Esophagus muscularis mucosa (tissue), 4 donors: ENCODE data around the gene TMEM47. TPM values are rescaled to one million over a fixed set of nuclear protein-coding genes. Genes with fewer than 3 reads are reported as not detected.

Source experiments
- DNase-seq: peaks from one replicate; pipeline ENCODE4 v3.0.0-alpha.2; 2017; ENCODE audit errors: extremely low spot score
- H3K27ac ChIP-seq, 4 donors: fragments of 200-600 bp; sonication (generic); replicated peaks in 1 of 4; 1 replicate in 3 of 4; 2 replicates in 1 of 4; pipeline ENCODE4 v1.5.1; 2016 to 2019; ENCODE audit warnings: mild to moderate bottlenecking in 1 of 4
- H3K27me3 ChIP-seq, 4 donors: fragments of 200-600 bp; sonication (generic); one replicate each; pipeline versions ENCODE4 v1.5.1 to v1.6.0; 2016 to 2019
- H3K36me3 ChIP-seq, 4 donors: fragments of 200-600 bp; sonication (generic); one replicate each; pipeline ENCODE4 v1.5.1; 2016 to 2019
- H3K4me1 ChIP-seq, 4 donors: fragments of 200-600 bp; sonication (generic); one replicate each; pipeline ENCODE4 v1.5.1; 2016 to 2019
- H3K4me3 ChIP-seq, 4 donors: fragments of 200-600 bp; sonication (generic); 1 replicate in 2 of 4; 2 replicates in 2 of 4; pipeline ENCODE4 v1.5.1; 2016 to 2019; ENCODE audit warnings: mild to moderate bottlenecking in 4 of 4, moderate library complexity in 1 of 4
- H3K9me3 ChIP-seq, 4 donors: fragments of 200-600 bp; sonication (generic); 1 replicate in 3 of 4; 2 replicates in 1 of 4; pipeline ENCODE4 v1.5.1; 2016 to 2019
- CTCF ChIP-seq, 3 experiments: fragments of 200-600 bp in 2 of 3; fragments of 450-650 bp in 1 of 3; sonication (generic) in 2 of 3; IDR thresholded peaks; one replicate each; pipeline ENCODE4 v1.5.1; 2017 to 2019; ENCODE audit warnings: antibody characterized with exemption in 3 of 3, mild to moderate bottlenecking in 2 of 3, moderate library complexity in 1 of 3
- EP300 ChIP-seq: sonication (generic); formaldehyde crosslinking; IDR thresholded peaks from one replicate; pipeline ENCODE4 v1.6.1; 2017; ENCODE audit warnings: antibody characterized with exemption
- POLR2A ChIP-seq: fragments of 450-650 bp; IDR thresholded peaks from one replicate; pipeline ENCODE4 v1.6.1; 2017; ENCODE audit warnings: antibody characterized with exemption, moderate library complexity, mild to moderate bottlenecking, low read depth
- POLR2AphosphoS5 ChIP-seq, 2 donors: sonication (generic); formaldehyde crosslinking; IDR thresholded peaks; one replicate each; pipeline ENCODE4 v1.6.1; 2017; ENCODE audit warnings: antibody characterized with exemption in 2 of 2
- WGBS: methylation state at CpG from one replicate; pipeline ENCODE4 v1.1.5; 2018; 5-methylcytosine and 5-hydroxymethylcytosine counted together
- intact Hi-C: fragments of 100-400 bp; cut with DNase I; formaldehyde crosslinking; loops from one replicate; pipeline ENCODE4 v1.15.1; 2023
- total RNA-seq, 4 donors: library from RNA; depleted of rRNA; stranded (reverse); fragments of >200 nt; gene quantifications; one replicate each; pipeline versions ENCODE4 v1.1.0 to v1.2.1, GENCODE V29; 2016

The TMEM47 gene
- total RNA-seq, 4 donors from 2014 or later: 124 to 261 (median 192) TPM

- Histone ChIP-seq H3K27ac (no peak overlapping the region), H3K9me3 (no peaks in the 10 kb centered on the region), H3K27me3 (no peaks in the 10 kb centered on the region), H3K36me3 (peaks cover 0 to 8% (median 0%) of the 10 kb centered on the region in 4 donors), H3K4me1 (peaks cover 0 to 32% (median 18%) of the 10 kb centered on the region in 4 donors), H3K4me3 (no peak overlapping the region)
- intact Hi-C loops: no loop called here
- 46% methylated on average over 3 of the region's 3 CpGs for WGBS
- no peak for DNase-seq
- no peak for TF ChIP-seq EP300
- TF ChIP-seq CTCF (IDR thresholded peaks at IDR 0.05): no peak
- TF ChIP-seq POLR2AphosphoS5 (IDR thresholded peaks at IDR 0.05): no peak
- TF ChIP-seq POLR2A: no peak
Measured at GRCh38 chrX:34631479-34632220, 25.4 kb downstream of the TMEM47 start.

GRCh38 chrX:34629572-34629971 is 27.5 kb downstream of the TMEM47 start:
- intact Hi-C loops: no loop called here
- Histone ChIP-seq H3K27me3 (no peaks in the 10 kb centered on the region), H3K27ac (no peak overlapping the region), H3K9me3 (no peaks in the 10 kb centered on the region), H3K4me1 (peaks cover 0 to 32% (median 17%) of the 10 kb centered on the region in 4 donors), H3K36me3 (peaks cover 0 to 8% (median 0%) of the 10 kb centered on the region in 4 donors), H3K4me3 (no peak overlapping the region)
- TF ChIP-seq CTCF (IDR thresholded peaks at IDR 0.05): no peak
- TF ChIP-seq POLR2AphosphoS5 (IDR thresholded peaks at IDR 0.05): no peak
- TF ChIP-seq POLR2A: no peak
- no peak for TF ChIP-seq EP300
- no peak for DNase-seq
- 60% methylated on average over 3 of the region's 3 CpGs for WGBS

GRCh38 chrX:34624416-34624815 is 32.7 kb downstream of the TMEM47 start:
- H3K9me3 ChIP-seq: no peaks in the 10 kb centered on the region
- WGBS: 32% methylated on average over 2 of the region's 2 CpGs
- TF ChIP-seq CTCF (IDR thresholded peaks at IDR 0.05): no peak
- no peak for TF ChIP-seq POLR2A
- no peak for DNase-seq
- intact Hi-C loops: no loop called here
- peaks cover 0 to 1% (median 0%) of the 10 kb centered on the region in 4 donors for H3K4me1 ChIP-seq
- H3K27me3 ChIP-seq: no peaks in the 10 kb centered on the region
- H3K36me3 ChIP-seq: peaks cover 0 to 1% (median 0%) of the 10 kb centered on the region in 4 donors
- no peak overlapping the region for H3K27ac ChIP-seq
- no peak overlapping the region for H3K4me3 ChIP-seq

- DNase-seq: no peak
- Histone ChIP-seq H3K4me3 (no peak overlapping the region), H3K27me3 (no peaks in the 10 kb centered on the region), H3K9me3 (no peaks in the 10 kb centered on the region), H3K36me3 (no peaks in the 10 kb centered on the region), H3K27ac (no peak overlapping the region), H3K4me1 (no peaks in the 10 kb centered on the region)
- 68% methylated on average over 2 of the region's 2 CpGs for WGBS
- TF ChIP-seq POLR2A: no peak
- no peak for TF ChIP-seq EP300
- TF ChIP-seq POLR2AphosphoS5 (IDR thresholded peaks at IDR 0.05): no peak
- TF ChIP-seq CTCF (IDR thresholded peaks at IDR 0.05): no peak
- intact Hi-C loops: no loop called here
Measured at GRCh38 chrX:34619920-34620319, 37.2 kb downstream of the TMEM47 start.

- intact Hi-C loops: no loop called here
- Histone ChIP-seq H3K4me3 (no peak overlapping the region), H3K4me1 (no peaks in the 10 kb centered on the region), H3K27me3 (no peaks in the 10 kb centered on the region), H3K27ac (no peak overlapping the region), H3K9me3 (no peaks in the 10 kb centered on the region), H3K36me3 (no peaks in the 10 kb centered on the region)
- 24% methylated on average over 4 of the region's 4 CpGs for WGBS
- TF ChIP-seq EP300 (no peak), POLR2A (no peak), POLR2AphosphoS5 (IDR thresholded peaks at IDR 0.05) (no peak), CTCF (IDR thresholded peaks at IDR 0.05) (no peak)
- DNase-seq: no peak
Measured at GRCh38 chrX:34612036-34612435, 45.0 kb downstream of the TMEM47 start.
